GM18505 (cell line): ENCODE results near the gene CCDC174.

Experiments used
- ATAC-seq: cut with Tn5 transposase; IDR thresholded peaks from one replicate; pipeline ENCODE4 v1.9.1; 2021; ENCODE audit not compliant: unreplicated experiment
- POLR2A ChIP-seq: IDR thresholded peaks from 4 replicates; pipeline ENCODE4 v1.6.1; 2011; ENCODE audit warnings: borderline replicate concordance; ENCODE audit not compliant: insufficient read depth, insufficient read length; ENCODE audit errors: extremely low read depth

The CCDC174 gene

DNA sequence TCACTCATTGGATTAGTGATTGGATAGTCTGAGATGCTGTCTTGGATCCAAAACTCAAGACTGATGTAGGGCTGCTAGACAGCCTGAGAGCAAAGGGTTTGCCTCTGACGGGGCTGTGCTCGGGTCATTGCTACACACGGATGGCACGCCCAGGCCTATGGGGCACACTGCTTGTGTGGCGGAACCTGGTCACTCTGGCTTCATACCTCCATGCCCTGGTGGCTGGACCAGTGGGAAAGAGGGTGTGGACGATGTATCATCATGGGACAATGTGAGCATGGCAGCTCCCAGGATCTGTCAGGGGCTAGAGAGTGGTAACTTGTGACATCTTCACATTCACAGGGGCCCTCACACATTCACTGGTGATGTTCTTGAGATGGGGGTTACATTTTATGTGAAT lies 18.1 kb upstream of the CCDC174 start:
- ATAC-seq = no peak
- TF ChIP-seq POLR2A = no peak

DNA sequence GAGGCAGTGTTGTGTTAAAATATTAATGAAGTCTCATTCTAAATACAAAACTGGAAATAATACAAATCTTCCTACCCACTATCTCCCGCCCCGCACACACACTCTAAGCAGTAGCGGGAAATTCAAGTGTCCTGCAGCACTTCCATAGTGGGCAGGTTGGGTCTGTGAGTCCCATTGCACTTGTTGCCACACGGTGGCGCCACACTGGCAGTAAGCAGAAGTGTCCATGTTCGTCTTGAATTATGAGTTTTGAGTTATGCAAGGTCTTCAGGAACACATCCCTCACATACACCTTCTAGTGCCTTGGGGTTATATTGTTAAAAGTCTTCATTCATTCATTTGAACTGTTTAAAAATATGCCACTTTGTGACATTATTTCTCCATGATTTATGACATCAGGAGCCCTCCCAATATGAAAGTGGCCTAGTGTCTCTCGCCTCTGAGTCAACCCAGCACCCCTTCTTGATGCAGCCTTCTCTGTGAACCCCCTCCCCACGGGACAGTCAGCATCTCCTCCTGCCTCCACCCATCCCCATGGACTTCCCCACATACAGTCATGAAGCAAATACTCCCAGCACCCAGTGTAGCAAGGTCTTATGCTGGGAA lies 17.6 kb upstream of the CCDC174 start:
- ATAC-seq = no peak
- no peak for TF ChIP-seq POLR2A

DNA sequence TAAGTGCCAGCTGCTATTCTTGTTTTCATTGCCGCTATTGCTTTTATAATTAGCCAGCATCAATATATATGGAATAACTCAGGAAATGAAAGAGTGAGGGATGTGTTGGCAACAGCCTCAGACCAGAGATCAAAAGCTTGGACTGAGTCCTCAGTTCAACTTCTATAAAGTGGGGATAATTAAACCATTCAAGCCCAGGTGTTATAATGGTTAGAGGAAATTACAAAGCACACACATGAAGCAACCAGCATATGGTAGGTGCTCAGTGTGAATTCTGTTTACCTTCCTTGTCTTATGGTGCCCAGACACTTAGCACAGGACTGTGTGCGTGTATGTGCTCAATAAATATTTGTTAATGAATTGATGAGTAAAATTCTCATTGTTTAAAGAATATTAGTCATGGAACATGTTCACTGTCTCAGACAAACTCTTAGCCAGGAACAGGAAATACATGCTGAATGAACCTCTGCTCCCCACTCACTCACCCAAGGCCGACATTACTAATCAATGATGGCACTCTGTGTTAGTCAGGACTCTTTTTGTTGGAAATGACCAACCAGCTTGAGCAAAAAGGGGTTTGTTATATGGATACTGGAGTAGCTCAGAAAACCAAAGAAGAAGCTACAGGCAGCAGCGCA lies 16.7 kb upstream of the CCDC174 start:
- ATAC-seq = no peak
- TF ChIP-seq POLR2A = no peak

DNA sequence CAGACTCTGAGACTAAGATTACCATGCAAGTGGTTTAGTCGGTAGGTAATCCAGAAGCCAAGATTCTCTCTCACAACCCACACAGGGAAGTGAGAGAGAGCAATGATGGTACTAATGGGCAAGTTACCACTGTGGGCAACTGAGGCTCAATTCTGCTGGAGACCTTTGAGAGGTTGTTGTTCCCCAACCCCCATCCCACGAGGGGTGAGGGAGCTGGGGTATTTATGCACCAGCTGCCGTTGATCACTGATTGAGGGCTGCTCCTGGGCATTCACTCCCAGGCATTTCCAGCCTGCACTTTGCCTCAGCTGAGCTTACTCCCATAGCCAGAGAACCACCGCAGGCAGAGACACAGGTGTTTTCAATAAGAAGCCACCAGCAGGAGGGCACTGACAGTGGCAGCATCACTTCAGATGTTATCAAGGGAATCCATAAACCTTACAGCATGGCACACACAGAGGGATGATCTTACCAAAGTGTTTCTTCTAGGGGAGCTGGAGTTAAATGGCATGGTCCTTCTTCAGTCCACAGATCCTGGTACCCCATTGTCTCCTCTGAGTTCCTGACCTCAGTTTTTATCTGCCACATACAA lies 15.0 kb upstream of the CCDC174 start:
- ATAC-seq = no peak
- TF ChIP-seq POLR2A = no peak

DNA sequence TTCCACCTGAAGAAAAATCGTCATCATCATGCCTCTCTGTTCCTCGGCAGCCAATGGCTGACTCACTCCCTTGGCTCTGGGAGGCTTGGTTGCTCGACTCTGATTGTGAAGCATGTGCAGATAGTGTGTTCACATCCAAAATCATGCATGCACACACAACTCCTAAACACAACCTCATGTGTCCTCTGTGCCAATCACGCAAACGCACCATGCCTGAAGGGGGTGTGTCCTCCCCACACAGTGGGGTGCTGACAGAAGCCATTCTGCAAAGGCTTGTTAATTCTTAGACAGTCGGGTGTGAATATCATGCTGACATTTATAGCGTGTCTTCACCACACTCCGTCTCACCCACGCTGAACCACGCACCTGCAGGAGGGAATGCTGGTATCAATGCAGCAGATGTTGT lies 11.4 kb upstream of the CCDC174 start:
- no peak for TF ChIP-seq POLR2A
- no peak for ATAC-seq

DNA sequence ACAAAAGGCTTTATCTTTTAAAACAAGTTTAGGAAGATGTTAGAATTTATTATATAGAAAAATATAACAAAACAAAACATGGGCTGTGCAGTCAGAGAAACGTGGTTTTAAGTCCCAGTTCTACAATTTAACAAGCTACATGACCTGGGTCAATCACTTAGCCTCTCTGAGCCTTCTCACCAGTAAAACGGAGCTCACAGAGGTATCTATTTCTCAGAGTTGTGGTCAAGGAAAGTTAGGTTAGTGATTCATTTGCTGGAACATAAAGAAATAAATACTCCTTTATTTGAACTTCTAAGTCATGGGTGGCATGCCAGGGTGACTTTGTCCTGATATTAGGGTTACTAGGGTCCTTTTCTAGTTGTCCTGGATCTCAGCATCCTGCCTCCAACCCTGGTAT lies 10.8 kb upstream of the CCDC174 start:
- TF ChIP-seq POLR2A = no peak
- no peak for ATAC-seq

DNA sequence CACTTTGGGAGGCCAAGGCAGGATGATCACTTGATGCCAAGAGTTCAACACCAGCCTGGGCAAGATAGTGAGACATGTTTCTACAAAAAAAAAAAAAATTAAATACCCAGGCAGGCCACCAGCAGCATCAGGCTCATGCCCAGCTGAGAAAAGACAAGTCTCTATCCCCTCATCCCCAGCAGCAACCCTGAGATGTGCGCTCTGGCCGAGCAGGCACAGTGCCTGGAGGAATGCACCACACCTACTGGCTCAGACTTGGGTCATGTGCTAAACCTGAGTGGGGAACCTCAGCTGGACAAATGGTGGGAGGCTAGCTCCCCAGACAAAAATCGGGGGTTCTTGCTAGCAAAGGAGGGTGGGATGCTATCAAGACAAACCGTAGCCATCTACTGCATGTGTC lies 10.2 kb upstream of the CCDC174 start:
- TF ChIP-seq POLR2A = no peak
- no peak for ATAC-seq

DNA sequence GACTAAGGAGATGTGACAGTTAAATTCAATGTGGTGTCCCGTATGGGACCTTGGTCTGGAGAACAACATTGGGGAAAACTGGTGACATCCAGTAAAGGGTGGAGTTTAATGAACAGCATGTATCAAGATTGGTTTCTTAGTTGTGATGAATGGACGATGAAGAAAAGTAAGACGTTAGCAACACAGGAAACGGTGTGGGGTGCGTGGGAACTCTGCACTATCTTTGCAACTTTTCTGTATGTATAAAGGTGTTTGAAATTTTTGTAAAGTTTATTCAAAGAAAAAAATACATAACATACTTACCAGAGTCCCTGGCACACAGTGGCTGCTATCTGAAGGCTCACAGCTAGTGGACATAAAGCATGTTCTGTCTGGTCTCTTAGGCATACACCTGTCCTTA lies 6.1 kb upstream of the CCDC174 start:
- ATAC-seq = no peak
- TF ChIP-seq POLR2A = no peak

DNA sequence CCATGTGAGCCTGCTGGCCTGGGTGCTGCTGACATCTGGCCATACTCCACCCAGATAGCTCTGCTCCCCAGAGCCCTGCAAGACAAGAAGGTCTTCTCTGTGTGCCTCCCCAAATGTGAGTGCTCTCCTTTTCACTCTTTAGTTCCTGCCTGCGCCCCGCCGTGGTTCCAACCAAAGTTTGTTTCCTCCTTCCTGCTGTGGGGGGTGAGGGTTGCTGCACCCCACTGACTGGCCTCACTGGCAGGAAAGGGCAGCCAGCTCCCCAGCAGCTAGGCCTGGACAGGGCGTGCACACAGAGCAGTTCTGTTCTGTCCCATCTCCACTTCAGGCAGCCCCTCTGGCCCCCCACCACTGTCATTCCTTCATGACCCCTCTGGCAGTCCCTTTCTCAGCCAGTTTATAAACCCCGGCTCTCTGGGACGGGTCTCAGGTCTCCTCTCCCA lies 5.4 kb upstream of the CCDC174 start:
- no peak for TF ChIP-seq POLR2A
- no peak for ATAC-seq

DNA sequence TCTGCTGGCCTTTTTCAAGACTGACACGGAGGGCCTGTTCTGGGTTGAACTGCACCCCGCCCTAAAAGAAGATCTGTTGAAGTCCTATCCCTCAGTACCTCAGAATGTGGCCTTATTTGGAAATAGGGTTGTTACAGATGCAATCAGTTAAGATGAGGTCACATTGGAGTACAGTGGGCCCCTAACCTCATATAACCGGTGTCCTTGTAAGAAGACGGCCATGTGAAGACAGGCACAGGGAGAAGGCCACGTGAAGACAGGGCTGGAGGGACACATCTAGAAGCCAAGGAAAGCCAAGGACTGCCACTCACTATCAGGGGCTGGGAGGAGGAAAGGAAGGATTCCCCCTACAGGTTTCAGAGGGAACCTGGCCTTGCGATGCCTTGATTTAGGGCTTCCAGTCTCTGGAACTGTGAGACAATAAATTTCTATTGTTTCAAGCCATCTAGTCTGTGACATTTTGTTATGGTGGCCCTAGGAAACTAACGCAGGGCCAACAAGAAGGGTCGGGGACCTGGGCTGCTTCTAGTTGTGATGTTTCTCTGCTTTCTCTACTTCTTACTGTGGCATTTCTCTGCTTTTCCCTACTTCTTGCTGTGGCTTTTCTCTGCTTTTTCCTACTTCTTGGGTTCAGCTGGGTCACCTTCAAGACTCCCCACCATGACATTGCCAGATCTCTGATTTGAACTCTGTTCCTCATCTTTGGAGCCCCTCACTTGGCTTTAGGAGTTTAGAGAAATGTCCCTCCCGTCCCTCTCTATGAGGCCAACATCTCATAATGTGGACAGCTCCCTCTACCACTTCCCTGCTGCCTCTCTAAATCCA lies 4.8 kb upstream of the CCDC174 start:
- TF ChIP-seq POLR2A = no peak
- ATAC-seq = no peak

DNA sequence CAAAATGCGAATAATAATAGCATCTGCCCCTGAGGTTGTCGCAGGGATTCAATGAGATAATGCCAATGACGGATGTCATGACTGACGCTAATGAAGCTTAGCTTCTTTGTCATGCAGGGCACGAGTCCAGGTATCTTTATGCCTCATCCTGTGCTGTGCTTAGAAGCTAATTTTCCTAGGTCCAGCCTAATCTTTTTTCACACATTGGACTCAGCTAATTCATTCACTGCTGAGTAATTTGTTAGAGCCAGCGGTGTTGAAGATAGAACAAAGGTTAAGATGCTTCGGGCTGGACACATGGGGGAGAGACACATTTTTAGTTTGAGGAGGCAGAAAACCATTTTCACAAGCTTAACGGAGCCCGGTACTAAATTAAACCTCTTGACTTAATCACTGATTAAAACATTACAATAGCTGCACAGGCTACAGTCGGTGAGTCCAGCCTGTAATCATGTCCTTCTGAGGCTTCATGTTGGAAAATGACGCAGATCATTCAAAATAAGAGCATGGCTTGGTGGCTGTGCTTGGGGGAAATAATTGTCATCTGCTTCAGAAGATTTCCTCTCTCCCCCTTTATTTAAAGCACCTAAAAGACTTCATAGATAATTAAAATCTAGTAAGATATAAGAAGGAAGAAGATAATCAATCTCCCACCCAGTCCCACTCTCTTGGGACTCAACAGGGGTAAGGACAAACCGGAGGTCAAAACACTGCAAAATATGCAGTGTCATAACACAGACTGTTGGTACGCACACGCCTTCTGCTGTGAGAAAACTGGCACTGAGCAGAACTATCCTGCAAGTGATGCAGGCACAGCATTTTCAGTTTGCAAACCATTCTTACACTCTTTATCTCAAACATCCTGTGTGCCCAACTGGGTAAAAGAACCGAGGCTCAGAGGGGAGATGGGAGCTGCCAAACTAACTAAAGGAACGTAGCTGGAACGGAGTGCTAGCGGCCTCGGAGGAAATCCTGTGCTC lies 3.3 kb upstream of the CCDC174 start:
- no peak for TF ChIP-seq POLR2A
- ATAC-seq = no peak

DNA sequence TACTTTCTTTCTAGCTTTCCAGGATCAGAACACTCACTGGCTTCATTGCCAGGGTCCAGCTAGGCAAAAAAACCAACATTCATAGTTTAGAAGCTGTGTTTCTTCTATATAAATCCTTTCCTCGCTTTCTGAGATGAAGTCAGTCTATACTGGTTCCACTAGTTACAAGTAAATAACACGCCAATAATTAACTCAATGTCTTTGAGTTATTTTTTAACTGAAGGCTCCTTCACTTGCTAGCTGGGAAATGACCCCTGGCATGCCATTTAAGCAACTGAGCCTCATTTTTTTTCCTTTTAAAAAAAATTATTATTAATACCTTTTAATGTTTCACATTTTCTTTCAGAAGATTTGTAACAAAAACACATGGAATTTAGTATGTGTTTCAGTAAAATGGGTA lies 2.1 kb upstream of the CCDC174 start:
- ATAC-seq = no peak
- no peak for TF ChIP-seq POLR2A
